Measurements from ENCODE around the gene TNRC6C. TPM values are rescaled to one million over a fixed set of nuclear protein-coding genes. Genes with fewer than 3 reads are reported as not detected.
A peak's percentile ranks its signal among the peaks of the same experiment; 100 is the strongest.

TNRC6C gene
- total RNA-seq, 1 experiment from 2014 or later, result 2.6 TPM

- DNase-seq (ENCODE audit: low spot score), result no peak
These were observed 53.9 kb downstream of the TNRC6C start for GRCh38 chr17:78012428-78012827.

- DNase-seq (ENCODE audit: low spot score), result peak; percentile 69
These were observed 55.4 kb downstream of the TNRC6C start for GRCh38 chr17:78013683-78014467.

GRCh38 chr17:78014646-78015045, 56.1 kb downstream of the TNRC6C start:
- no peak for DNase-seq (ENCODE audit: low spot score)

GRCh38 chr17:78016852-78017251, 58.3 kb downstream of the TNRC6C start:
- DNase-seq (ENCODE audit: low spot score), result no peak

GRCh38 chr17:78019367-78019975, 61.0 kb downstream of the TNRC6C start:
- DNase-seq (ENCODE audit: low spot score), result peak; percentile 37

- no peak for DNase-seq (ENCODE audit: low spot score)
These were observed 61.6 kb downstream of the TNRC6C start for GRCh38 chr17:78019976-78020716.

- DNase-seq (ENCODE audit: low spot score), result no peak
These were observed 62.2 kb downstream of the TNRC6C start for GRCh38 chr17:78020717-78021108.

- DNase-seq (ENCODE audit: low spot score), result no peak
These were observed 63.9 kb downstream of the TNRC6C start for GRCh38 chr17:78022425-78022824.

GRCh38 chr17:78023042-78023441, 64.5 kb downstream of the TNRC6C start:
- no peak for DNase-seq (ENCODE audit: low spot score)

- DNase-seq (ENCODE audit: low spot score), result no peak
These were observed 67.9 kb downstream of the TNRC6C start for GRCh38 chr17:78026381-78026780.

- DNase-seq (ENCODE audit: low spot score), result no peak
These were observed 68.6 kb downstream of the TNRC6C start for GRCh38 chr17:78027121-78027520.

- DNase-seq (ENCODE audit: low spot score), result no peak
These were observed 71.2 kb downstream of the TNRC6C start for GRCh38 chr17:78029697-78030096.

GRCh38 chr17:78031435-78031834, 72.9 kb downstream of the TNRC6C start:
- DNase-seq (ENCODE audit: low spot score), result no peak

- peak; percentile 39 for DNase-seq (ENCODE audit: low spot score)
These were observed 73.7 kb downstream of the TNRC6C start for GRCh38 chr17:78032166-78032565.

GRCh38 chr17:78034429-78035091, 76.1 kb downstream of the TNRC6C start:
- DNase-seq (ENCODE audit: low spot score), result peak; percentile 45

- DNase-seq (ENCODE audit: low spot score), result no peak
These were observed 78.8 kb downstream of the TNRC6C start for GRCh38 chr17:78037280-78037679.

- no peak for DNase-seq (ENCODE audit: low spot score)
These were observed 80.3 kb downstream of the TNRC6C start for GRCh38 chr17:78038748-78039288.

- DNase-seq (ENCODE audit: low spot score), result no peak
These were observed 81.1 kb downstream of the TNRC6C start for GRCh38 chr17:78039581-78039980.

GRCh38 chr17:78040440-78041385, 82.2 kb downstream of the TNRC6C start:
- peak; percentile 87 for DNase-seq (ENCODE audit: low spot score)

- no peak for DNase-seq (ENCODE audit: low spot score)
These were observed 83.1 kb downstream of the TNRC6C start for GRCh38 chr17:78041386-78042179.
